ENCODE data around the gene DAAM1. TPM values are rescaled to one million over a fixed set of nuclear protein-coding genes. Genes with fewer than 3 reads are reported as not detected.

The DAAM1 gene
- total and polyA plus RNA-seq, 8 donors: 5.8 to 204 (median 31.3) TPM

GRCh38 chr14:59377991-59378601 is 189.6 kb downstream of the DAAM1 start:
- DNase-seq: peak in 1 of 2 donors; percentile 40
- 46 to 66% (median 51%) methylated on average over 9 of the region's 9 CpGs for WGBS, 5 donors
- H3K27ac ChIP-seq: peak overlapping the region in 3 of 5 donors; percentile 40 to 55 (median 43)

GRCh38 chr14:59389936-59390335 is 201.5 kb downstream of the DAAM1 start:
- H3K27me3 ChIP-seq: no peaks in the 10 kb centered on the region
- intact Hi-C loops (cut with DNase I; ENCODE audit: low total_unique reads): no loop called here
- no peak for TF ChIP-seq CTCF (IDR thresholded peaks at IDR 0.05)
- TF ChIP-seq EP300 (IDR thresholded peaks at IDR 0.05): no peak
- TF ChIP-seq POLR2AphosphoS5 (IDR thresholded peaks at IDR 0.05): no peak
- no peak for TF ChIP-seq POLR2A (IDR thresholded peaks at IDR 0.05)
- H3K9me3 ChIP-seq: no peaks in the 10 kb centered on the region
- no peak for DNase-seq
- no peak overlapping the region for H3K4me3 ChIP-seq
- no peaks in the 10 kb centered on the region for H3K36me3 ChIP-seq
- H3K27ac ChIP-seq: no peak overlapping the region
- H3K4me1 ChIP-seq: no peaks in the 10 kb centered on the region
- 92 to 98% (median 94%) methylated on average over 1 of the region's 1 CpG for WGBS, 5 donors

More at GRCh38 chr14:59377991-59378601, 189.6 kb downstream of the DAAM1 start:
- Histone ChIP-seq H3K27me3 (no peaks in the 10 kb centered on the region), H3K36me3 (no peaks in the 10 kb centered on the region), H3K4me1 (peaks cover 0 to 8% (median 2%) of the 10 kb centered on the region in 4 donors), H3K9me3 (no peaks in the 10 kb centered on the region), H3K4me3 (no peak overlapping the region)
- intact Hi-C loops (cut with DNase I; ENCODE audit: low total_unique reads): no loop called here
- no peak for TF ChIP-seq CTCF (IDR thresholded peaks at IDR 0.05)
- no peak for TF ChIP-seq POLR2AphosphoS5 (IDR thresholded peaks at IDR 0.05)
- TF ChIP-seq POLR2A (IDR thresholded peaks at IDR 0.05): no peak
- TF ChIP-seq EP300 (IDR thresholded peaks at IDR 0.05): no peak

GRCh38 chr14:59391388-59391787 is 202.9 kb downstream of the DAAM1 start:
- DNase-seq: no peak
- WGBS, 5 donors: 77 to 97% (median 95%) methylated on average over 2 of the region's 2 CpGs
- Histone ChIP-seq H3K4me3 (no peak overlapping the region), H3K4me1 (no peaks in the 10 kb centered on the region), H3K9me3 (no peaks in the 10 kb centered on the region), H3K27me3 (no peaks in the 10 kb centered on the region), H3K36me3 (no peaks in the 10 kb centered on the region), H3K27ac (no peak overlapping the region)
- intact Hi-C loops (cut with DNase I; ENCODE audit: low total_unique reads): no loop called here
- TF ChIP-seq EP300 (IDR thresholded peaks at IDR 0.05): no peak

GRCh38 chr14:59394268-59394667 is 205.8 kb downstream of the DAAM1 start:
- Histone ChIP-seq H3K4me3 (no peak overlapping the region), H3K4me1 (no peaks in the 10 kb centered on the region), H3K27me3 (no peaks in the 10 kb centered on the region), H3K27ac (no peak overlapping the region), H3K9me3 (no peaks in the 10 kb centered on the region), H3K36me3 (no peaks in the 10 kb centered on the region)
- no peak for DNase-seq
- 77 to 83% (median 81%) methylated on average over 4 of the region's 4 CpGs for WGBS, 5 donors
- intact Hi-C loops (cut with DNase I; ENCODE audit: low total_unique reads): no loop called here
- TF ChIP-seq EP300 (IDR thresholded peaks at IDR 0.05) (no peak), POLR2A (IDR thresholded peaks at IDR 0.05) (no peak), POLR2AphosphoS5 (IDR thresholded peaks at IDR 0.05) (no peak), CTCF (IDR thresholded peaks at IDR 0.05) (no peak)

- Histone ChIP-seq H3K4me1 (no peaks in the 10 kb centered on the region), H3K4me3 (no peak overlapping the region), H3K27me3 (no peaks in the 10 kb centered on the region), H3K27ac (no peak overlapping the region), H3K9me3 (no peaks in the 10 kb centered on the region), H3K36me3 (no peaks in the 10 kb centered on the region)
- TF ChIP-seq EP300 (IDR thresholded peaks at IDR 0.05) (no peak), CTCF (IDR thresholded peaks at IDR 0.05) (no peak), POLR2A (IDR thresholded peaks at IDR 0.05) (no peak), POLR2AphosphoS5 (IDR thresholded peaks at IDR 0.05) (no peak)
- intact Hi-C loops (cut with DNase I; ENCODE audit: low total_unique reads): no loop called here
- DNase-seq: no peak
- WGBS, 5 donors: 64 to 74% (median 71%) methylated on average over 3 of the region's 3 CpGs
Measured at GRCh38 chr14:59395672-59396071, 207.2 kb downstream of the DAAM1 start.
